Kidney tubule cell (primary cell): Measurements from ENCODE around the gene PRTN3.
"Not testable (repeated sequence)": the region's sequence is repeated elsewhere in the genome, so short reads cannot be mapped to it uniquely, and the experiment has no call there.

Source experiments
- DNase-seq: peaks from one replicate; pipeline ENCODE4 v3.0.0-alpha.2; 2018; ENCODE audit warnings: low spot score

Gene PRTN3

DNA sequence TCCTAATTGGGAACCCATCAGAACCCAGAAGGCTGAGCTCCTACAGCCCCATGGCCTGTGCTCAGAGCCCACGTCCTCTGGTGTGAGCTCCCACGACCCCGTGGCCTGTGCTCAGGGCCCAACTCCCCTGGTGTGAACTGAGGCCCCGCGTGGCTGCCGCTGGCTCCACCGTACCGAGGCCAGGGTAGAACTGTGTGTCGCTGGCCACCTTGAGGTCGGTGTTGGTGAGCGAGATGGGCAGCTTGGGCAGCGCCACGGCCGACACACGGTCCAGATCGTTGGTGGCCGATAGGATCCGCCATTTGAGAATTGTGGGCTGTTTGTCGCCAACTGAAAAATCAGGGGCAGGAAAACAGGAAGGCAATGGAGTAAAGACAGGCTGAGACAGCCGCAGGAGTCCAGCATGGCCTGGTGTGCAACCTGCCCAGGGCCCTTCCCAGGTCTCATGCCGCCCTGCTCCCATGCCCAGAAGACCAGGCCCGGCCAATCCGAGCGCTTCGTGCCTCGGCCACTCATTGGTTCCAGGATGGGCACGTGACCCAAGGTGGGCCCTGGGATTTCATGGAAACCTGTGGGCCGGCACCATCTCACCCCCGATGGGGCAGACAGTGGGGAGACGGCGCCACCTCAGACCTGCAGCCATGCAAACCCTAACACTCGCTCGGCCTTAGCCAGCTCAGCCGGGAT lies 40.7 kb downstream of the PRTN3 start:
- no peak for DNase-seq

DNA sequence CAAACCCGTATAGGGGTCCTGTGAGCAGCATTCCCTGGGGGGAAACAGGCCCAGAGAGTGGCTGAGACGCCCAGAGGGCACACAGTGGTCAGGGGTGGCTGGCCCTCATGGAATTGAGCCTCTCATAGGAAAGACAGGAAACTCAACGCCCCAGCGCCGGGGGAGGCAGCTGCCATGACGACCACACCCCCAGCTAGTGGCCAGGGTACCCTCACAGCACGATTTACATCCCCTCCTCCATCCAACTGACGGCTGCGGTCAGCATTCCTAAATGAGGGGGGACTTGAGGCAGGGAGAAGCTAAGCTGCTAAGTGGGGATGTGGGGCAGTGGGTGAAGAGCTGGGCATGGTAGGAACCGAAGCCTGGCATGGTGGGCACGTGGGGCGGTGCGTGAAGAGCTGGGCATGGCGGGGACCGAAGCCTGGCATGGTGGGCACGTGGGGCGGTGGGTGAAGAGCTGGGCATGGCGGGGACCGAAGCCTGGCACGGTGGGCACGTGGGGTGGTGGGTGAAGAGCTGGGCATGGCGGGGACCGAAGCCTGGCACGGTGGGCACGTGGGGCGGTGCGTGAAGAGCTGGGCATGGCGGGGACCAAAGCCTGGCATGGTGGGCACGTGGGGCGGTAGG lies 42.2 kb downstream of the PRTN3 start:
- no peak for DNase-seq

DNA sequence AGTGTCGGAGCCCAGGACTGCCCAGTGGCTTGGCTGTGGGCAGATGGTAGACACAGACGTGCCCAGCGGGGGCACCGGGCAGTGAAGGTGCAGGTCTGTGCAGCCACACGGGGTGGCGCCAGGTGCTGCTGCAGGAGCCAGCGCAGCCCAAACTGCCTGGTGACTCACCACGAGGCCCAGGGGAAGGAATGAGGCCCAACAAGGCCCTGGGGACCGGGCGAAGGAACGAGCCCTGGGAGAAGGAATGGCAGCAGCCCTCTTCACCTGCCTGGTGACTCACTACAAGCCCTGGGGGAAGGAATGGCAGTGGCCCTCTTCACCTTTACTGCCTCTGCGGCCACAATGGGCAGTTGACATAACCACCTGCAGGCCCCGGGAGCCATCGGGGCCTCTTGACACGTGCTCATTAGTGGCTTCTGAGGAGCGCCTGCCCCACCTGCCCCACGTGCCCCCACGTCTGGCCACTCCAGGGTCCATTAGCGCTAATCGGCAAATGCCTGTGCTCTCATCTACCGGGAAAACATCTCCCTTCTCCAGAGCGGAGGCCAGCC lies 42.9 kb downstream of the PRTN3 start:
- DNase-seq, result peak; percentile 89

GRCh38 chr19:884420-885211 lies 43.8 kb downstream of the PRTN3 start:
- DNase-seq, result no peak

DNA sequence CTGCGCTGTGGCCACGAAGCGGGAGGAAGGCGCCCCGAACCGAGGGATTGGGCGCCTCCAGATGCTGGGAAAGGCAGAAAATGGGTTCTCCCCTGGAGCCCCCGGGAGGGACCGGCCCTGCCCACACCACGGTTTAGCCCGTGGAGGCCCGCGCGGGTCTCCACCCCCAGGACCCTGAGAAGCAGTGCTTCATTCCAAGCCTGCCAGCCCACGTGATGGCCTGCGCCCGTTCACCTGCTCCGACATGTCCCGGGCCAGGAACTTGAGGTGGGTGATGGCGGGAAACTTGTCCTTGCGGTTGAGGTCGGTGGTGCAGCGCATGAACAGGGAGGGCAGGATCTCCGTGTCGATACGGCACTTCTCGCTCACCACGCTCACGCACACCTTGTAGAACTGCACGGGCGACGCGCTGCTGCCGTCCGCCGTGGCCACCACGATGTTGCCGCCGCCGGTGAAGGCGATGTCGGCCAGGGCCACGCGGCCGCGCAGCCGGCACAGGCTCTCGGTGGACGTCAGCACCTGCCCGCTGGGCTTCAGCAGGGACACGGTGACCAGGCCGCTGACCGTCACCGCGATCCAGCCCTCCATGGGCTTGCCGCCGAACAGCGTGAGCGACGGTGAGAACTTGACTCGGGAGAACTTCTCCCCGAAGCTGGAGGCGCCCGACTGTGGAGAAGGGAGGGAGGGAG lies 44.9 kb downstream of the PRTN3 start:
- DNase-seq, result no peak

DNA sequence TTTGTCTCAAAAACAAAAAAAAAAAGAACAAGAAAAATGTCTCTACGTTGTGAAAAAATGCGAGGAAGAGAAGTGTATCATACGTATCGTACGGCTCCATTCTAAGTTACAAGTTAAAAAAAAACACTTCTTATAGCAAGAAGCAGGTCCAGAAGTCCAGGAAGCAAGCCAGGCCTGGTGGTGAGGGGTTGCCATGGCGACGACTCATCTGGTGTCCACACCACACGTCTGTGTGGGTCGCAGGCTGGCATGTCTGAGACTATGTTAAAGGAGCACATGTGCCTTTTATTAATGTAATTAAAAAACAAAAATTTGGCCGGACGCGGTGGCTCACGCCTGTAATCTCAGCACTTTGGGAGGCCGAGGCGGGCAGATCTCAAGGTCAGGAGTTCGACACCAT lies 46.3 kb downstream of the PRTN3 start:
- peak; percentile 46 for DNase-seq

DNA sequence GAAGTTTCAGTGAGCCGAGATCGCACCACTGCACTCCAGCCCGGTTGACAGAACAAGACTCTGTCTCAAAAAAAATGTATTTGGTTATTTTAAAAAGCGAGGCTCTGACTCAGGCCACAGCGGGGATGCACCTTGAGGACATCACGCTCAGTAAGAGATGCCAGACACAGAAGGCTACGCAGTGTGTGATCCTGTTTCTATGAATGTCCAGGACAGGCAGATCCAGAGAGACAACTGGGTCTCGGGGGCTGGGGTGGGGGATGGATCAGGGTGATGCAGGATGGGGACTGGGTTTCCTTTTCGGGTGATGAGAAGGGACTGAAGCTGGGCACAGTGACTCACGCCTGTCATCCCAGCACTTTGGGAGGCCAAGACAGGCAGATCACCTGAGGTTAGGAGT lies 46.8 kb downstream of the PRTN3 start:
- DNase-seq, result no peak

- no peak for DNase-seq
Measured at GRCh38 chr19:888581-889385, 48.0 kb downstream of the PRTN3 start.

- no peak for DNase-seq
Measured at GRCh38 chr19:889662-890295, 49.0 kb downstream of the PRTN3 start.

DNA sequence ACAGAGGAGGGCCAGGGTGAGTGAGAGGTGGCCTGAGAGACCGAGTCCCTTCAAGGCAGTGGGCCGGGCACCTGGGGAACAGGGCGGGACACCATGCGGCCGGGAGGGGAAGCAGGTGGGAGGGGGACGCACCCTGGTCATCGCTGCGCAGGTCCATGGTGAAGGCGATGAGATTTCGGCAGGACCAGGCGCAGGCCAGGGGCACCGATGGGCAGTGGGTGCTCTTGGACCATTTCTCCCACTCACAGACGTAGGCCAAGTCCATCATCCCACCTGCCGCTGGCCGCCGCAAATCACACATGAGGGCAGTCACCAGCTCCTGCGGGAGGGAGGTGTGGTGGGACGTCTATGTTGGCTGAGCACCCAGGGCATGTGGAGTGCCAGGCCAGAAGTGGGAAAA lies 50.0 kb downstream of the PRTN3 start:
- no peak for DNase-seq

DNA sequence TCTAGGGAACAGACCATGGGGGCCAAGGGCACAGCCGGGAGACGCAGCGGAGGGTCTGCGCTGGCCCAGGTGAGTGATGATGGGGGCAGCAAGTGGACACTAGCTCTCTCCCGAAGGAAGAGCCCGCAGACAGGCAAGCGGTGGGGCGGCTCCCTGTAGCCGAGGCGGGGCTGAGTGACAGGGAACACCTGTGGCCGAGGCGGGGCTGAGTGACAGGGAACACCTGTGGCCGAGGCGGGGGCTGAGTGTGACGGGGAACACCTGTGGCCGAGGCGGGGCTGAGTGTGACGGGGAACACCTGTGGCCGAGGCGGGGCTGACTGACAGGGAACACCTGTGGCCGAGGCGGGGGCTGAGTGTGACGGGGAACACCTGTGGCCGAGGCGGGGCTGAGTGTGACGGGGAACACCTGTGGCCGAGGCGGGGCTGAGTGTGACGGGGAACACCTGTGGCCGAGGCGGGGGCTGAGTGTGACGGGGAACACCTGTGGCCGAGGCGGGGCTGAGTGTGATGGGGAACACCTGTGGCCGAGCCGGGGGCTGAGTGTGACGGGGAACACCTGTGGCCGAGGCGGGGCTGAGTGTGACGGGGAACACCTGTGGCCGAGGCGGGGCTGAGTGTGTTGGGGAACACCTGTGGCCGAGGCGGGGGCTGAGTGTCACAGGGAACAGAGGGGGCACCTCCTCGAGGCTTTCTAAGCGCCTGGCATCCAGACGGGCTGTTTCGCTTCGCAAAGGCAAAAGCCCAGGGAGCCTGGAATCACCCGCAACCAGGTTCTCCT lies 50.8 kb downstream of the PRTN3 start:
- DNase-seq, result not testable (repeated sequence)

- no peak for DNase-seq
Measured at GRCh38 chr19:892243-892893, 51.6 kb downstream of the PRTN3 start.

- DNase-seq, result peak; percentile 94
Measured at GRCh38 chr19:892894-893689, 52.3 kb downstream of the PRTN3 start, which contains the start of the genes MED16 and RNU6-9. Gene MED16, minus strand, starts transcription at chr19:893187. Its CDS starts 2,056 bp downstream, at chr19:891131. Gene RNU6-9, plus strand, starts transcription at chr19:893484.

DNA sequence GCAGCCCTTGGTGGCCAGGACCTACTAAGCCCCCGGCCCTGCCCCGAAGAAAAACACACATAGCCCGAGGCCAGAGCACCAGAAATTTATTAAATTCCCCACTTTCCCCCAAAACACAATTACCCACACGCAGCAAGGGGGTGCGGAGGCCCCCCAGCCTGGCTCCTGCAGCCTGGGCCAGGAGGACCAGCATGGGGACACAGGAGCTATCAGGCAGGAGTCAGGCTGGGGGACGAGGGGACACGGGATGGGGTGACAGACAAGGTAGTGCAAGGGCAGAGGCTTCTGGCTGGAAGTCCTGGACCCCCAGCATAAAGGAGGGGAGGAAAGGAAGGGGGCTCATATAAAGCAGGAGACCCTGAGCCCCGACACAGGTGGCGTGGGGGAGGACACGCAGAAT lies 55.6 kb downstream of the PRTN3 start:
- no peak for DNase-seq

- no peak for DNase-seq
Measured at GRCh38 chr19:896999-897398, 56.2 kb downstream of the PRTN3 start.

- no peak for DNase-seq
Measured at GRCh38 chr19:897442-898039, 56.7 kb downstream of the PRTN3 start.
